ENCODE results near the gene OCA2.
A peak's percentile ranks its signal among the peaks of the same experiment; 100 is the strongest.
"Not testable (repeated sequence)": the region's sequence is repeated elsewhere in the genome, so short reads cannot be mapped to it uniquely, and the experiment has no call there.

Gene OCA2

DNA sequence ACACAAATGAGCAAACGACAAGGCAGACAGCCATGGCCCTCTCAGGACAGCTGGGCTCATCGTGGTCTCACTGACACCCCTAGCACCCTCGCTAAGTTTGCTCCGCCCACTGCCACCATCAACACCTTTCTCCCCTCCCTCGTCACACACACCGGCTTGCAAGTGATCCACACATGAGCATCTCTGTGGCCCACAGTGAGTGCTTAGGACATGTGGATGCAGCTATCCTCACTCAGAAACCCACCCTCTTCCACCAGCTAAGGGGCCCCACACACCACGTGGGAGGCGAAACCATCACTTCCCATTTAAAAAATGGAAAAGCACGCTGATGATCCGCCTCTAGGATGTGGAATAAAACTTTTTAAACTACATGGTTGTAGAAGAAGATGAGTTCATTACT lies 105.6 kb downstream of the OCA2 start:
- no peak for DNase-seq

DNA sequence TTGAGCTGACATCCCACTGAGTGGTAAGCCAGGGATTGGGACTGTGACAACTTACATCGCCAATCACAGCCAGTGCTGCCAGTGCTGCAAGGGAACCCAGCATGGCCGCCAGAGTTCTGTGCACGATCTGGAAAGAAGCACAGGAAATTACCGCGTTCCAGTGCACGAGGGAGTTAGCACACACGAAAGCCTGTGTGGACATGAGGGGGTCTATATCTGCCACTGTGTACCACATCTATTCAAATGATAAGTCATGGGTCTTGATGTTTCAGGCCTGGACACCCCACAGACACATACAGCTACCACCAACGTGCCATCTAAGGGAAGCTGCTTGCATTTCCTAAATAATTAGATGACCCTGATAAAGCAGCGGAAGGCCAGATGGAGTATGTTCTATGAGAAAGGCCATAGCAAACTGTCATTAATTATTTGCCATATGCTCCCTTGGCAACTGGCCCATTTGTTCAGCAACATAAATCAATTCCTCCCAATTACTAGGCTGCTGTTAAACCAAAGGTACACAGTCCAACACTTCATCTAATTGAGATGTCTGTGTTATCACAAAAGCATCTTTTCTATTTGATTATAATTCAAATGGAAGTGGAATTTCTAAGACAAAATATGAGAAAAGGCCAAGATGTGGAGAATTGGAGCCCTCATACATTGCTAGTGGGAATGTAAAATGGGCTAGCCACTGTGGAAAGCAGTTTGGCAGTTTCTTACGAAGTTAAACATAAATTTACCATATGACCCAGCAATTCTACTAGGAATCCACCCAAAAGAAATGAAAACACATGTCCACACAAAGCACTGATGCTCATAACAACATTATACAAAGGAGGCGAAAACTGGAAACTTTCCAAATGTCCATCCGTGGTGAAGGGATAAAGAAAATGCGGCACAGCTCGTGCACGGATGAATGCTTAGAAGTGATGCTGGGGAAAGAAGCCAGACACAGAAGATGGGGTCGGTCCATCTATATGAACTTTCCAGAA lies 108.3 kb downstream of the OCA2 start:
- DNase-seq, result peak; percentile 32

GRCh38 chr15:27989838-27990237 lies 109.3 kb downstream of the OCA2 start:
- DNase-seq, result no peak

DNA sequence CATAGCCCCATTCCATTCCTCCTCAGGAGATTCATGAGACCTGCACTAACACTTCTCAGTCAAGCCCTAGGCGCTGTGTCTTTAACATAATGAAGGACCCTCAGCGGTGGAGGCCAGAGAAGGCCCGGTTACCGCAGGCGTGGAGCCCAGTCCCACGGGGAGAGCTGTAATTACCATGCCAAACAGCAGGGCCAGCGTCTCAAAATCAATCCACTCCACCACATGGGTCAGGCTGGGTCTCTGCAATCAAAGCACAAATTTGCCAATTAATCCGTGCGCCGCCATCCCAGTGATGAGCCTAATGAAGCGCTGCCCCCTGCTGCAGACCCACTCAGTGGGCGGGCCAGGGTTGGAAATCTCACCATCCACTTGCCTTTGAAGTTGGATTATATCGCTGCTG lies 109.7 kb downstream of the OCA2 start:
- DNase-seq, result no peak

GRCh38 chr15:27985099-27985498 lies 114.0 kb downstream of the OCA2 start:
- DNase-seq, result no peak

DNA sequence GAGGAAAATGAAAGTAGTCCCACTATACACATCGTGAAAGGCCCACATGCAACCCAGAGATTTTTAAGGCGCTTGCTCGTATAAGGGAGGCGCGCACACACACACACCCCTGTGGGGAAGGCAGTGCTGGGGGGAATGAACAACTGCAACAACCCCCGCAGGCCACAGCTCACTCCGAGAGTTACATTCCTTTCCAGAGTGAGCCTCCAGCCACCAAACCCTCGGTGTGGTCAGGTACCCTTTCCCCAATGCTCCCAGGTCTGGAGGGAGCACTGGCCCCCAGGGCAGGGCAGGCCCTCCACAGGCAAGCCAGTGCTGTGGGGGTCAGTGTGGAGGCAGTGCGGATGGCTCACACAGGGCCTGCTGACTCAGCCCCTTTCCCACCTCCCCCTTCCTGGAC lies 115.6 kb downstream of the OCA2 start:
- no peak for DNase-seq

- no peak for DNase-seq
Measured at GRCh38 chr15:27977696-27978095, 121.4 kb downstream of the OCA2 start.

DNA sequence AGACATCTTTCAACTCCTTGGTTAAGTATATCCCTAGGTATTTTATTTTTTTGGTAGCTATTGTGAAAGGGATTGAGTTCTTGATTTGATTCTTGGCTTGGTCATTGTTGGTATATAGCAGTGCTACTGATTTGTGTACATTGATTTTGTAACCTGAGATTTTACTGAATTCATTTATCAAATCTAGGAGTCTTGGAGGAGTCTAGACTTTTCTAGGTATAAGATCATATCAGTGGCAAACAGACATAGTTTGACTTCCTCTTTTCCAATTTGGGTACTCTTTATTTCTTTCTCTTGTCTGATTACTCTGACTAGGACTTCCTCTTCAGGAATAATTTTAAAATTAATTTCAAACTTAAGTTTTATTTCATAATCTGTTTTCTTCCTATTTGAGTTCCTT lies 125.2 kb downstream of the OCA2 start:
- no peak for DNase-seq

- no peak for DNase-seq
Measured at GRCh38 chr15:27970661-27971392, 128.3 kb downstream of the OCA2 start.

GRCh38 chr15:27967541-27967940 lies 131.6 kb downstream of the OCA2 start:
- no peak for DNase-seq

DNA sequence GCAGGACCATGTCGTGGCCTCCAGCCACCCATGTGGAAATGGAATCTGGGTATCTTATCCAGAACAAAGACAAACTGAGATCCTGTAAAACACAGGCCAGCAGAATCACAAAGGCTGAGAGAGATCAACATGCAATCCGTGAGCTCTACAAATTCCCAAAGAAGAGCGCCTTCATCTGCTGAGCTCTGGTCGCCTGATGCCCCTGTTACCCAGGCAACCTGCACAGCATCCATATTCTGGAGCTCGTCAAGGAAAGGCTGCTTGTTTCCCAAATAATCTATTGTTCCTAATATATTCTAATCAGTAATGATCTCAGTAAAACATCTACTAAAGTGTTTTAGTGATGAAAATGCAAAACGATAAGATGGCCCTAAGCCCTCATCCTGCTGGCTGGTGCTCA lies 133.6 kb downstream of the OCA2 start:
- no peak for DNase-seq

- no peak for DNase-seq
Measured at GRCh38 chr15:27961801-27962200, 137.3 kb downstream of the OCA2 start.

GRCh38 chr15:27958911-27959578 lies 140.1 kb downstream of the OCA2 start:
- DNase-seq, result no peak

DNA sequence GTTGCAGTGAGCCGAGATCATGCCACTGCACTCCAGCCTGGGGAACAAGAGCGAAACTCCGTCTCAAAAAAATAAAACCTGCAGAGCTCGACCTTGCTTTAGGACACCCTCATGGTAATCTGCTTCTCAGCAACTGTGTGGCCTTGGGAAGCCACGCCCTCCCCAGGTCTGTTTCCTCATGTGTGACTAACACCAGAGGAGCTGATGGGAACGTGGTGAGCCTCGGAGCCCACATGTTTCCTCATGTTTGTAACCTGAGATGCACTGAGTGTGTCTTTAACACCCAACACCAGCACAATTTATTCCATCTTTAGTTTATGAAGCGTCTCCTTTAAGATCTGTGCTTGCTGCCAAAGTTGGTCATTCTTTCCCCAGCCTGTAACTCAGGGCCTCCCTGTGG lies 142.8 kb downstream of the OCA2 start:
- no peak for DNase-seq

DNA sequence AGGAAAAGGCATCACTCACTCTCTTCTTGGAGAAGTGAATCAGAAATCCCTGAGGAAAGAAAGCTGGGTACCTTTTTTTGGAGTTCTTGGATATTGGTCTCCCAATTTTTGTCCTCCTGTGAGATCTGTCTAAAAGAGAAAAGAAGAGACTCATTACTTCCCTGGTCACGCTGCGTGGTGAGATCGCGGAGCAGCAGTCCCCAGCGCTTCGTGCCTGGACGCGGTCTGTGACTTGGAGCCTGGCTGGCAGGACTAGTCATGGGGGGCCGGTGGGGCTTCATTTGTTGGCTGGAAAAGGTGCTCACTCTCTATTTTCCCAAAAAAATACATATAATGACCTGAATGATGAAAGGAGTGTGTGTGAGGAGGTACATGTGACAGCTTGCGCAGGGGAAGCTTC lies 144.0 kb downstream of the OCA2 start:
- no peak for DNase-seq

- not testable (repeated sequence) for DNase-seq
Measured at GRCh38 chr15:27952593-27952992, 146.5 kb downstream of the OCA2 start.

DNA sequence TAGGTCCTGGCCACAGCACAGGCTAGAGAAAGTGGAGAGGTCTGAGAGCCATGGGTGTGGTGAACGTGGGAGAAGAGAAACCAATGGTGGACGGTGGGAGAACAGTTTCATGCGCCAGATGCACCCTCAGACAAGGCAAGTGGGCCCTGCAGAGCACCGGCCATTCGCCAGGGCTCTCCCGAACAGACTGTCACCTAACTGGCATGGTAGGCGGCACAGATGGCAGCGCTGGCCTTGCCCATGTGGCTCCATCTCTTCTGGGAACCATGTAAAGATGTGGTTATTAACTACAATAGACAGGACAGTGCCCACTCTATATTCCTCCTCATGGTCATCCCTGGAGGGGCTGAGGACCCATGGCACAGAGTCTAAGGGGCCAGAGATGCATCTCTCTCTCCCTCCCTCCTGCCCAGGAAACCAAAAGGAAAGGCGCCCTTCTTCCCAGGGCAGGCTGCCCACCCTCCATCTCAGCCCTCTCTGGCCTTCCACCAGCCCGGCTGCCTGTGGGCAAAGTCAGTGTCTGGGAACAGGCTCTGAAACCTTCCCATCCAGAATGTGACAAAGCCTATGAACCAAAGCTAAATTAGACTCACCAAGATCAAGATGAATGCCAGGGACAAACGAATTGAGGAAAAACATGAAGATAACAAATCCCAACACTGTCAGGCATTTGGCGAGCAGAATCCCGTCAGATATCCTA lies 147.8 kb downstream of the OCA2 start:
- no peak for DNase-seq

- DNase-seq, result no peak
Measured at GRCh38 chr15:27949089-27949488, 150.0 kb downstream of the OCA2 start.

- no peak for DNase-seq
Measured at GRCh38 chr15:27939246-27939645, 159.9 kb downstream of the OCA2 start.

GRCh38 chr15:27937851-27938250 lies 161.3 kb downstream of the OCA2 start:
- DNase-seq, result no peak

GRCh38 chr15:27936164-27936563 lies 163.0 kb downstream of the OCA2 start:
- DNase-seq, result no peak

- no peak for DNase-seq
Measured at GRCh38 chr15:27935328-27935727, 163.8 kb downstream of the OCA2 start.

- no peak for DNase-seq
Measured at GRCh38 chr15:27934782-27935181, 164.3 kb downstream of the OCA2 start.

Data from NCI-H1092 treated with DMSO at 0.1 percent for 48 hours (cell line).